T-helper 2 cell (primary cell): ENCODE measurements around the gene CLASRP.

ENCODE experiments used
- DNase-seq, 5 experiments: peaks; one replicate each; pipeline versions ENCODE4 v3.0.0 to v3.0.0-alpha.2; 2012 to 2022

The CLASRP gene

DNA sequence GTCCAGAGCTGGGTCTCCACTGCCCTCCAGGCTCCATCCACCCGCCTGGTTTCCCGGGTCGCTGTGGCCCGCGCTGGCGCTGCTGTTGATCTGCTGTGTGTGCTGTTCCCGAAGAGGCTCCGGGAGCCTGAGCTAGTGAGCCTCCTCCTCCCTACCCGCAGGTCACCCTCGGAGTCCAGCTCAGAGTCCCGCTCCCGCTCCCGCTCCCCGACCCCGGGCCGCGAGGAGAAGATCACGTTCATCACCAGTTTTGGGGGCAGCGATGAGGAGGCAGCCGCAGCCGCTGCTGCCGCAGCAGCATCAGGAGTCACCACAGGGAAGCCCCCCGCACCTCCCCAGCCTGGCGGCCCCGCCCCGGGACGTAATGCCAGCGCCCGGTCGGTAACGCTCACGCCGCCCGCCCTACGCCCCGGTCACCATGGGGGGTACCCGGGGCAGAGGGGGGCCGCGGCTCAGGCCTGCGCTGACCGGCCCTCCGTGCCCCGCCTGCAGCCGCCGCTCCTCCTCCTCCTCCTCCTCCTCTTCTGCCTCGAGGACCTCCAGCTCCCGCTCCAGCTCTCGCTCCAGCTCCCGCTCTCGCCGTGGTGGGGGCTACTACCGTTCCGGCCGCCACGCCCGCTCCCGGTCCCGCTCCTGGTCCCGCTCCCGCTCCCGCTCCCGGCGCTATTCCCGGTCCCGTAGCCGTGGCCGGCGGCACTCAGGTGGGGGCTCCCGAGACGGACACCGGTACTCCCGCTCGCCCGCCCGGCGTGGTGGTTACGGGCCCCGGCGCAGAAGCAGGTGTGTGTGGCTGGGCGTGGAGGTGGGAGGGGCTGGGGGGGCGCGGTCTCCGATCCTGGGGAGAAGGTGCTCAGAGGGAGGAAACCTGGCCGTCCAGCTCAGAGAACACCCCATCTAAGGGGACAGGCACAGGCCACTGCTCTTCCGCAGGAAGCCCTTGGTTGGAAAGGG, 25.3 kb downstream of the CLASRP start:
- no peak for DNase-seq

DNA sequence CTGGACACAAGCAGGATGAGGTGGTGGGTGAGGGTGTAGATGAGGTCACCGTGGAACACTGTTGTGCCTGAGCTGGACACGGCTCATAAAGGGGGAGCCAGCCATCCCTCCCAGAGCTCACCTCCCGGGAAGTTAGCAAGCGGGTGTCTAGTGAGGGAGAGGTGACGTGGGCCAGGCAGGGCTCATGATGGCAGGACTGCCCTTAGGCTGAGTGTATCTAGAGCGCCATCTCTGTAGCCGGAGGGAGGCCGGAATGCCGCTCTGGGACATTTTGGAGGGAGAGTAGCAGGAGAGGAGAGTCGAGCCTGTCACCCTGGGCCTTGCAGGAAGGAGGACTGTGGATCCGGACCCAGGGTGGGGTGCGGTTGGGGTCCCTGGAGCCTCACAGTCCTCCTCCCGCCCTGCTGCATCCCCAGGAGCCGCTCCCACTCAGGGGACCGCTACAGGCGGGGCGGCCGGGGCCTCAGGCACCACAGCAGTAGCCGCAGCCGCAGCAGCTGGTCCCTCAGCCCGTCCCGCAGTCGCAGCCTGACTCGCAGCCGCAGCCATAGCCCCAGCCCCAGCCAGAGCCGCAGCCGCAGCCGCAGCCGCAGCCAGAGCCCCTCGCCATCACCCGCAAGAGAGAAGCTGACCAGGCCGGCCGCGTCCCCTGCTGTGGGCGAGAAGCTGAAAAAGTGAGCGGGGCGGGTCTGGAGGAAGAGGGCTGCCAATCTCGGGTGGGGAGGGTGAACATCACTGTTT, 28.2 kb downstream of the CLASRP start:
- no peak for DNase-seq

DNA sequence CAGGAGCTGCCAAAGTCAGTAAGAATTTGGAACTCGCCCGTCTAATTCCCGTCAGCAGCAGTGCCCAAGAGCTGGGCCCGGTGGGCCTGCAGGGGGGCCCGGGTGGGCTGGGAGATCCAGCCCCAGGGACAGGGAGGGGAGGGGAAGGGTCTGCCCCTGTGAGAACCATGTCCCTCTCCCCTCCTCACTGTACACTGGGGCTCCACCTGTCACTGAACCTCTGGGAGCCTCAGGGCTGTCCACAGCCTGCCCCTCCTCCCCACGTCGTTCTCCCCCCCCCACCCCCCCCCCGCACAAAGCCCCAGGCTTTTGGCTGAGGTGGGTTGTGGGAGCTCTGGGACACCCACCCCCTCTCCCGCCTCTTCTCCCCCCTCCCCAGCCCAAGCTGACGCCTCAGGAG, 29.2 kb downstream of the CLASRP start:
- no peak for DNase-seq

DNA sequence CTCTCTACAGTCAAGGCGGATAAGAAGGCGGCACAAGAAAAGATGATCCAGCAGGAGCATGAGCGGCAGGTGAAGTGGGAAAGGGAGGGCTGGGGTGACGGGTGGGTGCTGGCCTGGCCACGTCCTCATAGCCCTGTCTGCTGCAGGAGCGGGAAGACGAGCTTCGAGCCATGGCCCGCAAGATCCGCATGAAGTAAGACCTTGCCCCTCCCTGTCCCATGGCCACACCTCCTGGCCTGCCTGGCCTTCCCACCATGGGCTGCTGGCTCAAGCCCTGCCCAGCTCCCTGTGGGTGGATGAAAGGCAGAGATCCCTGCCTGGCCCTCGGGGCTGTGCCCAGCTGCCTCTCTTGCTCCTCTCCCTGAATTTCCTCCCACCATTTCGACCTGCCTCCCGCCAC, 30.2 kb downstream of the CLASRP start:
- DNase-seq = no peak

DNA sequence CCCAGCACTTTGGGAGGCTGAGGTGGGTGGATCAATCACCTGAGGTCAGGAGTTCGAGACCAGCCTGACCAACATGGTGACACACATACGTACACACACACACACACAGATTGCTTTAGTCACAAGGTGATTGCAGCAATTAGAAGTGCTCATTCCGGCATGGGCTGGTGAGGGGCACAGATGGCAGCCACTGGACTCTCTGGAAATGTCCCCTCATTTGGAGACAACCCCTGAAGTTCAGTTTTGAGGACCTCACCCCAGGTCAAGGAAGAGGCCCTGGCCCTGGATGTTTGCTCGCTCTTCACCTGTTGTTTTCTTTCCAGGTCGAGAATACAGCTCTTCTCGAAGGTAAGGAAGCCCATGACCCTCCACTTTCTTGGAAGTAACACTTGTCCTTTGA, 31.4 kb downstream of the CLASRP start:
- no peak for DNase-seq

DNA sequence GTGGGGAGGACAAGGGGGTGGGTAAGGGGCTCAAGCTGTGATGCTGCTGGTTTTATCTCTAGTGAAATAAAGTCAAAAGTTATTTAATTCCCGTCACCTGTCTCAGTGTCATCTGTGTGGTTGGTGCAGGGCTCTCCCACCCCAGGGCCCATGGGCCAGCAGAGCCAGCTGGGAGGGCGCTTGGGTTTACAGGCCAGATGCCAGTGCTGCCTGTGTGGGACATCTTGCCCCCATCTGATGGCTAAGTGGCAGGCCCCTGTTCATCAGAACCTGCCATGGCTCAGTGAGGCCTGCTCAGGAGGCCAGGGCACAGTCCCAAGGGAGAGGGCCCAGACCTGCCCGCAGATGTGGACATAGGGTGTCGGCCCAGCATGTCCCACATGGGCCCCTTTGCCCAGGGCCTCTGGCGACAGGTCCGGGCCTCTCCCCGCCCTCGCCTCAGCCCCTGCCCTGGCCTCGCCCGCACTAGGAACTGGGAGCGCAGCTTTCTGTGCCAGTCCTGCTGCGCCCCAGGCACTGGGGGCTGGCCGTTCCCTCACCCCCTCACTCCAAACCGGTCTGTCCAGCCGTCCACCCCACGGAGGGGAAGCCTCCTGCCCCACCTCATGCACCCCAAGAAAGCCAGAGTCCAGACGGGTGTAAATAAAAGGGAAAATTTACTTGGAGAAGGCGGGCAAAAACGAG, 32.2 kb downstream of the CLASRP start:
- DNase-seq = no peak

DNA sequence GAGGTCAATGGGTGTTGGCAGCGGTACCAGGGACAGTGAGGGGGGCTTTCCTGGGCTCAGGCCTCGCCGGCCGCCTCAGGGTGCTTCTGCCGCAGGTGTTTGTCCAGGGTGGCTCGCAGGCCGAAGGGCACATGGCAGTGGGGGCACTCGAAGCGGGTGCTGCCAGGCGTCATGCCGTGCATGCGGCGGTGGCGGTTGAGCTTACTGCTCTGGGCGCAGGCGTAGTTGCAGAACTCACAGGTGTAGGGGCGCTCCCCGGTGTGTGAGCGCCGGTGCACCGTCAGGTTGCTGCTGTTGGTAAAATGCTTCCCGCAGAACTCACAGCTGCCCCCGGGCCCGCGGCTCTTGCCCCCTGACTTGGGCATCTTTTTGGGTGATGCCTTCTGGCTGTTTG, 32.7 kb downstream of the CLASRP start:
- no peak for DNase-seq

DNA sequence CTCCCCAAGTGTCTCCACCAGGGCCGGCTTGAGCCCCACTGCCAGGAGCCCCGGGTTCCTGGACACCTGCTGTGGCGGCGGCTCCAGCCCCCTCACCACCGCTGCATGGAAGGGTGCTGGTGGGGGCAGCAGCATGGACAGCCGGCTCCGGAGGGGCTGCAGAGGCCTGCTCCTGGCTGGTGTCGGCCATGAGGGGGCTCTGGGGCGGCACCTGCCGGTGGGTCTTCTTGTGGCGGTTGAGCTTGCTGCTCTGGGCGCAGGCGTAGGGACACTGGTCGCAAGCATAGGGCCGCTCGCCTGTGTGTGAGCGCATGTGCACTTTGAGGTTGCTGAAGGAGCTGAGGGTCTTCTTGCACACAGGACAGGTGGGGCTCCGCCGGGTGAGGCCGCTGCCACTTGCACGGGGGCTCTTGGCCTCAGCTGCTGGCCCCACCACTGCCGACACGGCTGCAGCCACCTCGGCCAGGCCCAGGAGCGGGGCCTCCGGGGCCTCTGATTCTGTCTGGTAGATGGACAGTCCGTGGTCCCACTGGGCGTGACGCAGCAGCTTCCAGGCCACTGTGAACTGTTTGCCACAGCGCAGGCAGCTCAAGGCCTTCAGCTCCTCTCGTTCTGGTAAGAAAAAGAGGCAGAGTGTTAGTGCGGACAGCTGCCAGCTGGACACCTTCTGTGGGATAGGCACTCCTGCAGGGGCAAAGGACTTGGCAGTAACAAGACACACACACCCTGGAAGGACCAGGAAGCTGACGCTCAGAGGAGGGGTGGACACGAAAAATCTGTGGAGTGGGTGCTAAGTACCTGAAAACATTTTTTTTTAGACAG, 33.3 kb downstream of the CLASRP start:
- no peak for DNase-seq

DNA sequence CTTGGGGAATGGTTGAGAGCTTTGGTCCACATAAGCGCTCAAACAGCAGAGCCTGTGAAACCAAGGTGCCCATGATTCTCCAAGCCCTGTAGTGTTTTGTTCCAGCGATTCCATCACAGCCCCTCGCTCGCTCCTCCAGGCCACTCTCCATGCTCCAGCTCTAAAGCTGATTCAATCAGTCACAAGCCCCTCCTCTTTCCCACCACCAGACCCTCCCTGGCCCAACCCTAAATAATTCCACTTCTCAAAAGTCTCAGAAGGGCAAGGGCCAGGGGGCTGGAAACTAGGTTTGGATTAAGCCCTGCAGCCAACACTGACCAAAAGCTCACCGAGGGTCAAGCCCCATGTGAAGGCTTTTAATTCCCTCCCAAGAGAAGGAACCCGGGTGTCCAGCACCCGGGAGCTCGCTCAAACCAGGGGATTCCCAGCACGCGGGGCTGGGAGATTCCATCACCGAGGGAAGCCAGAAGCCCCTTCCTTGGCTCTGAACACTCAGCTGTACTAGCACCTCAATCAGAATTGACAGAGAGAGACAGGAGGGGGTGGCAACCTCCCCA, 36.0 kb downstream of the CLASRP start:
- no peak for DNase-seq

DNA sequence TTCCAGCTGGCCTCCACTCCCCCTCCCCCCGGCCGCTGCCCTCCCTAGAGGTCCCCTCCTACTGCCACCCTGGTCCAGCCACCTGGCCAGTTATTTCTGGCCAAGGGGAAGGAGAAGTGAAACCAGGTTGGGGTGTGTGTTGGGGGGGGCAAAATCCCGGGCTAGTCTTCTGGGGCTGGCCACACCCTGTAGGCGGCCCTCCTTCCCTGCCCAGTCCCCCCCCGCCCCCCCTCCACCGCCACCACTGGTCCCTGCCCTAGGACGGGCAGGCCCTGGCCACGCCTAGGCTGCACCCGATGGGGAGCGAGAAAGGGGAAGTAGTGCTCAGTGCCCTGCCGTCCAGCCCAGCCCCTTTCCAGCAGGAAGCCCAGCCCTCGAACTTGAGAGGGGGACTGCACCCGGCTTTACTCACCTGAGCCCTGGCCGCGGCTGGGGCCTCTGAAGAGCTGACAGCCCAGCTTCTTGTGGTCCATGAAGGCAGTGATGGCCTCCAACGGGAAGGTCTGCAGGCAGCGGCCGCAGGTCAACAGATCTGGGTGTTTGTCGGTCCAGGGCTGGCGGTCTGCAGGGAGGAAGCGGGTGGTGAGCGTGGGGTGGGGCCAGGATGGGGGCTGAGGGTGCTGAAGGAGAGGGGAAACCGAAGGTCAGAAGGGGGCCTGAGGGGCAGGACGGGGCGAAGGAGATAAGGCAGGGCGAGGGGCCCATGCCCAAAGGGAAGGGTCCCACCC, 36.6 kb downstream of the CLASRP start:
- peak in 1 of 5 experiments; percentile 50 for DNase-seq

DNA sequence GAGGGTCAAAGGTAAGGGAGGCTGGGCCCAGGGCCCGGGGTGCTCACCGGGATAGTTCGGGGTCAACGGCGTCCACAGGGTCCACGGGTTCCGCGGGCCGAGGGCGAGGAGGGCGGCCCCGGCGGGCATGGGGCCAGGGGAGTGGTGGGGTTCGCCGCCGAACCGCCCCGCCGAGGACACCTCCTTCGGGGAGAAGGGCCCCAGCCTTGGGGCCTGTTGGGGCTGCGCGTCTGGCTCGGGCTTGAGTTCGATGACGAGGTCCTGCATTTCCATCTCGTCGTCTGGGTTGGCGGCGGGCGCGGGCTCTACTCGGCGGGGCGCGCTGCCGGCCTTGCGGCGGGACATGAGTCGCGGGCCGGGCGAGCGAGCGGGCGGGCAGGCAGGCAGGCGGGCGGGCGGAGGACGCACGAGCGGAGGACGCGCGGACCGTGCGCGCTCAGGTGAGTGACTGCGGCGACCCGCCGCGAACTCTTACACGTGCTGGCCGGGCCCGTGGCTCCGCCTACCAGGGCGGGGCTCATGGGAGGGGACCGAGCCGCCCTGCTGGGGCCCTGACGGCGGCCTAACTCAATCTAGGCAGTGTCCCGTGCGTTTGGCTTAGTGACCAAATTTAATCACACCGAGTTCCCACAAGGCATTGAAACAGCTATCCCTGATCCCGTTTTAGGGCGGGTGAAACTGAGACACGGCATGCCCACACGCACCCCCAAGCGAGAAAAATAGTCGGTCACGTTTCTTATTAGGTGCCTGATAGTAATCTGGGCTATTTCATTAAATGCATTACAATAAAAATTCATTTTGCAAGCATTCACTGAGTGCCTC, 37.4 kb downstream of the CLASRP start, which contains the start of gene ZNF296:
ZNF296 (minus strand) TSS at position 450 of the 822 bp plus-strand sequence; CDS start at position 345, 105 bp downstream.
- DNase-seq = peak; percentile 57 to 85 (median 72)

DNA sequence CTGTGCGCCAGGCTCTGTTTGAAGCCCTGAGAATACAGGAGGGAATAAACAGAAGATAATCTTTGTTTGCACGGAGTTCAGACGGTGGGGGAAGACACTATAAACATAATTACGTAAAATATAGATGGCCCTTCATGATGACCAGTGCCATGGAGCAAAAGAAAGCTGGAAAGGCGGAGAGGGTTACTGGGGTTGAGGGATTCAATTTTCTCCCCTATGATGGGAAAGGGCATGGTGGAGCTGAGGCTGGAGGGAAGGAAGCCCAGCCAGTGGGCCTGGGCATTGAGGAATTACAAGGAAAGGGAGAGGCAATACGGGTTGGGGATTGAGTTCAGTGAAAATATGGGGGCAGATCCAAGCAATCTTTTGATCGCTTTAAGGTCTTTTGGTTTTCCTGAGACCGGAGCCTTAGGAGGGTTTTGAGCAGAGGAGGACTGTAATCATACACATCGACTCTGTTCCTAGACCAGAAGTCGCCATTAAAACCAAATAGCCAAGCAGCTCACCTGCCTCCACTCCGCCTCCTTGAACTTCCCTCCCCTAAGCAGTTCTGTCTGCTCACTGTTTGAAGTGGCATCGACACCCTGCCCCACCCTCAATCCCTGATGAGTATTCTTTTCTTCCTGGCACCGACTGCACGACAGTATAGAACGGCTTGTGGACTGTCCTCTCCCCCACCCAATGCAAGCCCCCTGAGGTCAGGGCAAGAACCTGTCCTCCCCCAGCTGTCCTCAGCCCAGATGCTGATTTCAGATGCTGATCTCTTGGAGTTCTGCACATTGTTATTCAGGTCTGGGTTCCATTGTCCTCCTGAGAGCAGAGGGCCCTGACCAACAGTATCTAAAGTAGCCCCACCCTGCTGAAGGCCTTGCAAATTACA, 38.2 kb downstream of the CLASRP start:
- DNase-seq = no peak

DNA sequence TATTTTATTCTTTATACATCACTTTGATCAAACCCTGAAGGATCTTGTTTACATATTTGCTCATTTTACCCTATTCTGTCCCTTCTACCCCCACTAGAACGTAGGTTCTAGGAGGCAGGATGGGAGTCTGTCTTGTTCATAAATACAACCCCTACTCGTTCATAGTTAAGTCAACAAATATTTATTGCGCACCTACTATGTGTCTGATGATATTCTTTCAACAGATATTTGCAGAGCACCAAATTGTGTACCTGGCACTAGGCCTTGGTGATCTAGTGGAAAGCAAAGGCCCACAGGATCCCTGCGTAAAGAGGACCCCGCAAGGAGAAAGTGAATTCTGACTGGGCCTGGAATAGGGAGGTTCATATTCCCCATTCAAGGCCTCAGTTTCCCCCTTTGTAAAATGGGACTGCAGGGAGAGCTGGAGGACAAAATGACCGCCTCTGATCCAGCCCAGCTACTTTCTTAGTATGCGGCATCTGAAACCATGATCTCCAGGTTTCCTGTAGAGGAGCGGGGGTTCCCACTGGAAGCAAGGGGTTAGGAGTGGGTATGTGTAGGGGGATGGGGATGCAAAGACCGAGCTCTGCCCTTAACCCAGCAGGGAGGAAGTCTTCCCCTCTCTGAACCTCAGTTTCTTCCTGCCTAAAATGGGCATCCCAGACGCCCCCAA, 39.7 kb downstream of the CLASRP start:
- DNase-seq = no peak

DNA sequence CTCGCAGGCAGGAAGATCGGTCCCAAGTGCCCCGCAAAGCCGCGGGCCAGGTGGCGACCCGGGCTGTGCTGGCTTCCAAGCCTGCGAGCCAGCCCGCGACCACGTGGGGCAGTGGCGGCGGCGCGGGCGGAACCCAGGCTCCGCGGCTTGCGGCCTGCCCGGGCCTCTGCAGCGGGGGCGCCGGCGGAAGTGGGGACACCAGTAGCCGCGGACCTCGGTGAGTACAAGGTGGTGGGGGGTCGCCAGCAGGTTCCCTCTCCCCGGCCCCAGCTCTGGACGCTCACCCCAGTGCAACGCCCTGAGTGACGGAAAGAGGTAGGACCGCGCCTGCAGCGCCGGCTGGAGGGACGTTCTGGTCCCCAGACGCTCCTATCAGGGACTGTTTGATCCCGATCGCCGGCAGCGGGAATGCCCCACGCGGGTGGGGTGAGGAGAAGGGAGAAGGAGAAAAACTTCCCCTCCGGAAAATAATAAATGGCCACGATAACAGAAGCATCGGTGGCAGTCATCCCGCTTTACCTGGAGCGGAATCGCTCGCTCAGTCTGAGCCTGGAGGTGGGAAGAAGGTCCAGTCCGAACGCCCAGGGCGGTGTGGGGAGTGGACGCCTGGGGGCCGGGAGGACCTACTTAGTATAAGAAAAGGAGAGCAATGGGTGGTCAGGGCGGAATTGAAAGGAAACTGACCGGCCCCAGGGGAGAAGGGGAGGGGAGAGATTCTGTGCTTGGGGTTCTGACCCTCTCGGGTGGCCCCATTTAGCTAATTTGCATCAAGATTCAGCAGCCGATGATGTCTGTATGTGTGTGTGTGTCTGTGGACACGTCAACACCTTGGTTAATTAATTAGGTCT, 40.4 kb downstream of the CLASRP start, which contains the start of gene GEMIN7:
GEMIN7 (plus strand) TSS at position 198 of the 848 bp plus-strand sequence. CDS start 10,855 bp downstream, outside the sequence.
- DNase-seq = peak; percentile 55 to 87 (median 68)

DNA sequence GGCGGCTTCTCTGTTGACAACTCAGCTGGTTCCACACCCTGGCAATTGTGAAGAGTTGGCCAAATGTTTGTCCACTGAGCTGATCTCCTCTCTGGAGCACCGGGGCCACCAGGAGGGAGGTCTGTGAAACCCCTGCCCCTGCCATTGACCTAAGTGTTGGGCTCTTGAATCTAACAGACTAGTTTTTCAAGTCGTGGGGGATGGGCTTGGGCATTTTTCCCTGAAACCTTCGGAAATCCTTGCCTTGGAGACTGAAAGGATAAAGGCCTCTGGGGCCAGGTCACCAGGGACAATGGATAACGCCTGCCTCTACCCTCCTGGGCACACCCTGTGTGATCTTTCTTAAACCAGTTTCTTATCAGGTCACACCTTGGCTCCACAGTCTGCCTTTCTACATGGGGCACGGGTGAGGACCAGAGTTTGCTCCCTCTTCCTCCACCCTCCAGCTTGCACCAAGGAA, 41.1 kb downstream of the CLASRP start:
- DNase-seq = peak in 1 of 5 experiments; percentile 33

DNA sequence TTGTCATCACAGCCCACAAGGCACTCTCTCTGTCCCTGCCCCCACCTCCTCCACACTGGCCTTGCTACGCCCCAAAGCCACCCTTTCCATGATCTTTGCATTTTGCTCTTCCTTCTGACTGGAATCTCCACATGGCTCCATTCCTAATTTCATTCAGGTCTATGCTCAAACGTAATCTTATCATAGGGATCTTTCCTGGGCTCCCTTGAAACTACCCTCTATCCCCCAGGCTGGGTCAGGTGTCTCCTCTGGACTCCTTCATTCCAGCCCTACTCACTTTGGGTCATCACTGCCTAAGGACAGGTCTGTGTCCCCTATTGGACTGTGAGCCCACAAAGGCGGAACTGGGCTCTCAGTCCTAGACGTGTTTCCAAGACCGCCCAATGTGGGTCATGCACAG, 43.3 kb downstream of the CLASRP start:
- DNase-seq = no peak

DNA sequence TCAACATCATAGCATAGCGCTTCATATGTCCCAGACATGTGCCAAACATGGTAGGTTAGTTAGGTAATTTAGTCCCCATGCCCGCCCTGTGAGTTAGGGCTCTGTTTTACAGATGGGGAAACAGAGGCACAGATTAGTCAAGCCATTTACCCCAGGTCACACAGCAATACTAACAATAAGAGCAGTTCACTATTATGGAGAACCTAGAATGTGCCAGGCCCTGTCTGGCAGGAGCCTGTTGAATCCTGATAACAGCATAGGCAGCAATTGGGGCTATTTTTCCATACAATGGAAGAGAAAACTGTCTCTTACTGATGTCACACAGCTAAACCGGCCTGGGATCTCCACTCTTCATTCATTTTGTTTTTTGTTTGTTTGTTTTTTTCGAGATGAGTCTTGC, 47.6 kb downstream of the CLASRP start:
- no peak for DNase-seq
